ENCODE measurements around the gene GPR146. TPM values are rescaled to one million over a fixed set of nuclear protein-coding genes. Genes with fewer than 3 reads are reported as not detected.

GPR146 gene
- total RNA-seq, 1 donor = 5.1 TPM

DNA sequence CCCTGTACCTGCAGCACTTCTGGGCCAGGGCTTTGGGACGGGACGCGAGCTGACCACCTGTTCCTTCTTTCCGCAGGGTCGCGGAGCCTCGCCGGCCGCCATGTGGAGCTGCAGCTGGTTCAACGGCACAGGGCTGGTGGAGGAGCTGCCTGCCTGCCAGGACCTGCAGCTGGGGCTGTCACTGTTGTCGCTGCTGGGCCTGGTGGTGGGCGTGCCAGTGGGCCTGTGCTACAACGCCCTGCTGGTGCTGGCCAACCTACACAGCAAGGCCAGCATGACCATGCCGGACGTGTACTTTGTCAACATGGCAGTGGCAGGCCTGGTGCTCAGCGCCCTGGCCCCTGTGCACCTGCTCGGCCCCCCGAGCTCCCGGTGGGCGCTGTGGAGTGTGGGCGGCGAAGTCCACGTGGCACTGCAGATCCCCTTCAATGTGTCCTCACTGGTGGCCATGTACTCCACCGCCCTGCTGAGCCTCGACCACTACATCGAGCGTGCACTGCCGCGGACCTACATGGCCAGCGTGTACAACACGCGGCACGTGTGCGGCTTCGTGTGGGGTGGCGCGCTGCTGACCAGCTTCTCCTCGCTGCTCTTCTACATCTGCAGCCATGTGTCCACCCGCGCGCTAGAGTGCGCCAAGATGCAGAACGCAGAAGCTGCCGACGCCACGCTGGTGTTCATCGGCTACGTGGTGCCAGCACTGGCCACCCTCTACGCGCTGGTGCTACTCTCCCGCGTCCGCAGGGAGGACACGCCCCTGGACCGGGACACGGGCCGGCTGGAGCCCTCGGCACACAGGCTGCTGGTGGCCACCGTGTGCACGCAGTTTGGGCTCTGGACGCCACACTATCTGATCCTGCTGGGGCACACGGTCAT, 13.3 kb downstream of the GPR146 start:
- H4K20me1 ChIP-seq (ENCODE audit: insufficient read depth, low read length) = peaks cover 17% of the 10 kb centered on the region
- H3K27me3 ChIP-seq (ENCODE audit: insufficient read depth, low read length) = no peaks in the 10 kb centered on the region
- no peaks in the 10 kb centered on the region for H3K79me2 ChIP-seq (ENCODE audit: insufficient read depth, low read length)
- H3K4me1 ChIP-seq (ENCODE audit: insufficient read depth, low read length) = peaks cover 5% of the 10 kb centered on the region
- TF ChIP-seq, protein P1, sequence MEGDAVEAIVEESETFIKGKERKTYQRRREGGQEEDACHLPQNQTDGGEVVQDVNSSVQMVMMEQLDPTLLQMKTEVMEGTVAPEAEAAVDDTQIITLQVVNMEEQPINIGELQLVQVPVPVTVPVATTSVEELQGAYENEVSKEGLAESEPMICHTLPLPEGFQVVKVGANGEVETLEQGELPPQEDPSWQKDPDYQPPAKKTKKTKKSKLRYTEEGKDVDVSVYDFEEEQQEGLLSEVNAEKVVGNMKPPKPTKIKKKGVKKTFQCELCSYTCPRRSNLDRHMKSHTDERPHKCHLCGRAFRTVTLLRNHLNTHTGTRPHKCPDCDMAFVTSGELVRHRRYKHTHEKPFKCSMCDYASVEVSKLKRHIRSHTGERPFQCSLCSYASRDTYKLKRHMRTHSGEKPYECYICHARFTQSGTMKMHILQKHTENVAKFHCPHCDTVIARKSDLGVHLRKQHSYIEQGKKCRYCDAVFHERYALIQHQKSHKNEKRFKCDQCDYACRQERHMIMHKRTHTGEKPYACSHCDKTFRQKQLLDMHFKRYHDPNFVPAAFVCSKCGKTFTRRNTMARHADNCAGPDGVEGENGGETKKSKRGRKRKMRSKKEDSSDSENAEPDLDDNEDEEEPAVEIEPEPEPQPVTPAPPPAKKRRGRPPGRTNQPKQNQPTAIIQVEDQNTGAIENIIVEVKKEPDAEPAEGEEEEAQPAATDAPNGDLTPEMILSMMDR (IDR thresholded peaks at IDR 0.05; ENCODE audit: extremely low read depth, low read depth, low read length) = no peak
- no peak overlapping the region for H3K4me3 ChIP-seq (ENCODE audit: insufficient read depth, low read length)
- no peaks in the 10 kb centered on the region for H3K36me3 ChIP-seq (ENCODE audit: insufficient read depth, low read length)
- no peak for DNase-seq (ENCODE audit: insufficient read length, low spot score, missing footprints)
- H3K9me3 ChIP-seq (ENCODE audit: low read depth, low read length) = no peaks in the 10 kb centered on the region
- no peak overlapping the region for H3K27ac ChIP-seq (ENCODE audit: low read depth, low read length)
- no peak overlapping the region for H3K4me2 ChIP-seq (ENCODE audit: insufficient read depth, low read length)
- H2AFZ ChIP-seq (ENCODE audit: low read length) = no peak overlapping the region

DNA sequence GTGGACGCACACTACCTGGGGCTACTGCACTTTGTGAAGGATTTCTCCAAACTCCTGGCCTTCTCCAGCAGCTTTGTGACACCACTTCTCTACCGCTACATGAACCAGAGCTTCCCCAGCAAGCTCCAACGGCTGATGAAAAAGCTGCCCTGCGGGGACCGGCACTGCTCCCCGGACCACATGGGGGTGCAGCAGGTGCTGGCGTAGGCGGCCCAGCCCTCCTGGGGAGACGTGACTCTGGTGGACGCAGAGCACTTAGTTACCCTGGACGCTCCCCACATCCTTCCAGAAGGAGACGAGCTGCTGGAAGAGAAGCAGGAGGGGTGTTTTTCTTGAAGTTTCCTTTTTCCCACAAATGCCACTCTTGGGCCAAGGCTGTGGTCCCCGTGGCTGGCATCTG, 14.0 kb downstream of the GPR146 start:
- no peak overlapping the region for H3K4me2 ChIP-seq (ENCODE audit: insufficient read depth, low read length)
- H4K20me1 ChIP-seq (ENCODE audit: insufficient read depth, low read length) = peaks cover 20% of the 10 kb centered on the region
- H3K9me3 ChIP-seq (ENCODE audit: low read depth, low read length) = no peaks in the 10 kb centered on the region
- no peak for DNase-seq (ENCODE audit: insufficient read length, low spot score, missing footprints)
- no peak overlapping the region for H2AFZ ChIP-seq (ENCODE audit: low read length)
- H3K27ac ChIP-seq (ENCODE audit: low read depth, low read length) = no peak overlapping the region
- peaks cover 5% of the 10 kb centered on the region for H3K4me1 ChIP-seq (ENCODE audit: insufficient read depth, low read length)
- no peaks in the 10 kb centered on the region for H3K27me3 ChIP-seq (ENCODE audit: insufficient read depth, low read length)
- H3K79me2 ChIP-seq (ENCODE audit: insufficient read depth, low read length) = no peaks in the 10 kb centered on the region
- no peak overlapping the region for H3K4me3 ChIP-seq (ENCODE audit: insufficient read depth, low read length)
- TF ChIP-seq, protein P1 (IDR thresholded peaks at IDR 0.05; ENCODE audit: extremely low read depth, low read depth, low read length) = no peak
- no peaks in the 10 kb centered on the region for H3K36me3 ChIP-seq (ENCODE audit: insufficient read depth, low read length)

DNA sequence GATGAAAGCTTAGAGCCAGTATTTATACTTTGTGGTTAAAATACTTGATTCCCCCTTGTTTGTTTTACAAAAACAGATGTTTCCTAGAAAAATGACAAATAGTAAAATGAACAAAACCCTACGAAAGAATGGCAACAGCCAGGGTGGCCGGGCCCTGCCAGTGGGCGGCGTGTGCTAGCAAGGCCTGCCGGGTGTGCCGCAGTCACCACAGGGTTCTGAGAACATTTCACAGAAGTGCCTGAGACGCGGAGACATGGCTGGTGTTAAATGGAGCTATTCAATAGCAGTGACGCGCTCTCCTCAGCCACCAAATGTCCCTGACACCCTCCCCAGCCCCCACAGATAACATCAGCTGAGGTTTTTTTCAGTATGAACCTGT, 14.5 kb downstream of the GPR146 start:
- Histone ChIP-seq H3K4me3 (ENCODE audit: insufficient read depth, low read length) (no peak overlapping the region), H3K36me3 (ENCODE audit: insufficient read depth, low read length) (no peaks in the 10 kb centered on the region), H3K4me2 (ENCODE audit: insufficient read depth, low read length) (no peak overlapping the region), H3K27ac (ENCODE audit: low read depth, low read length) (no peak overlapping the region), H2AFZ (ENCODE audit: low read length) (no peak overlapping the region), H3K79me2 (ENCODE audit: insufficient read depth, low read length) (no peaks in the 10 kb centered on the region), H4K20me1 (ENCODE audit: insufficient read depth, low read length) (peaks cover 20% of the 10 kb centered on the region), H3K27me3 (ENCODE audit: insufficient read depth, low read length) (no peaks in the 10 kb centered on the region), H3K9me3 (ENCODE audit: low read depth, low read length) (no peaks in the 10 kb centered on the region), H3K4me1 (ENCODE audit: insufficient read depth, low read length) (peaks cover 5% of the 10 kb centered on the region)
- peak; percentile 95 for DNase-seq (ENCODE audit: insufficient read length, low spot score, missing footprints)
- TF ChIP-seq, protein P1 (IDR thresholded peaks at IDR 0.05; ENCODE audit: extremely low read depth, low read depth, low read length) = no peak

DNA sequence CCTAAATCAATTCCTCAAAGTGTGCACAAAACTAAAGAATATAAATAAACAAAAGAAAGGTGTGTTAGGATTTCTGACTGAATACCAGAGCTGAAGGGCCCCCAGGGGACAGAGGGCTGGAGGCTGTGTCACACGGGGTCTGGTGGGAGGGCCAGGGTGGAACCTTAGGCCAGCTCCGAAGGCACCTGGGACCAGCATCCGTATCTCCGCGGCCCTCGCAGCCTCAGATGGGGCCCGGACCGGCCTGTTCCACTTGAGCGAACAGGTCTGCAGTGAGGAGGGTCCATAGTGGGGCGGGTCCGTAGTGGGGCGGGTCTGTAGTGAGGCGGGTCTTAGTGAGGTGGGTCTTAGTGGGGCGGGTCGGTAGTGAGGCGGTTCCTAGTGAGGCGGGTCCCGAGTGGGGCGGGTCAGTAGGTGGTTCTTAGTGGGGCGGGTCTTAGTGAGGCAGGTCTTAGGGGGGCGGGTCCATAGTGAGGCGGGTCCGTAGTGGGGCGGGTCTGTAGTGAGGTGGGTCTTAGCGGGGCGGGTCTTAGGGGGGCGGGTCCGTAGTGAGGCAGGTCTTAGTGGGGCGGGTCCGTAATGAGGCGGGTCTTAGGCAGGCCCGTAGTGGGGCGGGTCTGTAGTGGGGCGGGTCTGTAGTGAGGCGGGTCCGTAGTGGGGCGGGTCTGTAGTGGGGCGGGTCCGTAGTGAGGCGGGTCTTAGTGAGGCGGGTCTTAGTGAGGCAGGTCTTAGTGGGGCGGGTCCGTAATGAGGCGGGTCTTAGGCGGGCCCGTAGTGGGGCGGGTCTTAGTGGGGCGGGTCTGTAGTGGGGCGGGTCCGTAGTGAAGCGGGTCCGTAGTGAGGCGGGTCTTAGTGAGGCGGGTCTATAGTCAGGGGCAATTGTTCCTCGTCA, 15.1 kb downstream of the GPR146 start:
- Histone ChIP-seq H3K36me3 (ENCODE audit: insufficient read depth, low read length) (no peaks in the 10 kb centered on the region), H3K4me3 (ENCODE audit: insufficient read depth, low read length) (no peak overlapping the region), H3K4me2 (ENCODE audit: insufficient read depth, low read length) (no peak overlapping the region), H2AFZ (ENCODE audit: low read length) (no peak overlapping the region), H3K27me3 (ENCODE audit: insufficient read depth, low read length) (no peaks in the 10 kb centered on the region), H4K20me1 (ENCODE audit: insufficient read depth, low read length) (peaks cover 26% of the 10 kb centered on the region), H3K9me3 (ENCODE audit: low read depth, low read length) (no peaks in the 10 kb centered on the region), H3K27ac (ENCODE audit: low read depth, low read length) (no peak overlapping the region), H3K4me1 (ENCODE audit: insufficient read depth, low read length) (peaks cover 5% of the 10 kb centered on the region), H3K79me2 (ENCODE audit: insufficient read depth, low read length) (no peaks in the 10 kb centered on the region)
- TF ChIP-seq, protein P1 (IDR thresholded peaks at IDR 0.05; ENCODE audit: extremely low read depth, low read depth, low read length) = no peak
- peak; percentile 88 for DNase-seq (ENCODE audit: insufficient read length, low spot score, missing footprints)

Measured in osteoblast (primary cell).